HG02571 (cell line): ENCODE results near the gene BPIFB3.

ENCODE experiments used
- ATAC-seq: cut with Tn5 transposase; IDR thresholded peaks from one replicate; pipeline ENCODE4 v1.9.1; 2021; ENCODE audit warnings: mild to moderate bottlenecking, moderate library complexity; ENCODE audit not compliant: unreplicated experiment

Gene BPIFB3, protein sequence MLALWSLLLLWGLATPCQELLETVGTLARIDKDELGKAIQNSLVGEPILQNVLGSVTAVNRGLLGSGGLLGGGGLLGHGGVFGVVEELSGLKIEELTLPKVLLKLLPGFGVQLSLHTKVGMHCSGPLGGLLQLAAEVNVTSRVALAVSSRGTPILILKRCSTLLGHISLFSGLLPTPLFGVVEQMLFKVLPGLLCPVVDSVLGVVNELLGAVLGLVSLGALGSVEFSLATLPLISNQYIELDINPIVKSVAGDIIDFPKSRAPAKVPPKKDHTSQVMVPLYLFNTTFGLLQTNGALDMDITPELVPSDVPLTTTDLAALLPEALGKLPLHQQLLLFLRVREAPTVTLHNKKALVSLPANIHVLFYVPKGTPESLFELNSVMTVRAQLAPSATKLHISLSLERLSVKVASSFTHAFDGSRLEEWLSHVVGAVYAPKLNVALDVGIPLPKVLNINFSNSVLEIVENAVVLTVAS

DNA sequence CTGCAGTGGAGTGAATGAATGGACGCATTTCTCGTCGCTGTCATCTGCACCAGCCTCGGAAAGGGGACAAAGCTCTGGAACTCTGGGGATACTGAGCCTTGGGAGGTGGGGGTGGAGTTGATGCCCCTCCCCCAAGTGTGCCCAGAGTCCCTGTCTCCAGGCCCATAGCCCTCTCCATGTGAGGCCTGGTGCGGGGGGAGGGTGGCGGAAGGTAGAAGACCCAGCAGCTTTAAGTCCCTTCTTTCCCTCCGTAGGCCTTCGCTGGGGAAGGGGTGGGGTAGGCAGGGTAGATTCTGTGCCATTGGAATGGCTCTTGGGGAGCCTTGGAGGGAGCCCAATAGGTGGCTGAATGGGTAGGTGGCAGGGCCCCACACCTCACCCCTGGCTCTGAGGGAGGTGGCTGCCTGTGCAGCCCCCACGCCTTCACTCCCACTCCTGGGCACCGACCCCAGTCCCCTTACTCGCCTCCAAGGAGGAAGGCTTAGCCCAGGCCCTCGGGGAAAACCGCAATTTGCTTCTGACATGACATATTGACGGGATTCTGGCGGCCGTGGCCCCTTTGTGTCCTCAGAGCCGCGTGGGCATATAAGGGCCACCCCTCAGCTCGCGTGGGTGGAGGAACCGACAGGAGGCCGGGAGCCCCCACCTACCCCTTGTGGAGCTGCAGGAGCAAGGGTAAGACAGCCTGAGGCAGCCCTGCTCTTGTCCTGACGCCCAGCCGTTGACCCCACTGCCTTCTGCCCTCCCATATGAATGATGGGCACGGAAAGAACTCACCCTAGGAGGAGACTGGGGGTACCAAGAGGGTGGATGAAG lies at the start of gene BPIFB3:
BPIFB3 (plus strand) TSS at position 613 of the 816 bp plus-strand sequence. CDS start 1,533 bp downstream, outside the sequence.
- no peak for ATAC-seq

DNA sequence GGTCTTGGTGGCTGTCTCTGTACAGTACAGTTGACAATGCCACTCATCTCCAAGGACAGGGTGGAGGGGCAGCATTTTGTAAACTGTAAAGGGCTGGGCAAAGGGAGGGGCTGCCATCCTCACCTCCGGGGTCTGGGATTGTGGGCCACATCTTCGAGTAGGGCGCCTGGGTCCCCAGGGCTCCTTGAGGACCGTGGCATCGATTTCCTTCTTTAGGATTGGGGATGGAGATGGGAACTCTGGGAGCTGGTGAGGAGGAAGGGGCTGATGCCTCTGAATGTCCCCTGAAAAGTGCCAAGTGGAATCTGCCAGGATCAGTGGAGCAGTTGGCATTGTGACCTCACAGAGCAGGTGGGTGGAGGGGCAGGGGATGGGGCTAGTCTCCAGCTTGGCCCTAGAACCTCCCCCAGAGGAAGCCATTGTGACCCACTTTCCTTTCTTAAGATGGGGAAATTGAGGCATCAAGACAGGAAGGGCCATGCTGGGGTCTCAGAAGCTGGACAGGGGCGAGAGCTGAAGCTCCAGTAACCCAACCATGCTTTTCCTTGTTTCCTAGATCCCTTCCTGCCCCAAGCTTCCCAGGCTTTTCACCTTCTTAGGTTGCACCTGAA lies 49.5 kb upstream of the BPIFB3 start, which contains the start of gene SUN5:
SUN5 (minus strand) TSS at position 293 of the 611 bp plus-strand sequence; CDS start at position 200, 93 bp downstream.
- no peak for ATAC-seq

DNA sequence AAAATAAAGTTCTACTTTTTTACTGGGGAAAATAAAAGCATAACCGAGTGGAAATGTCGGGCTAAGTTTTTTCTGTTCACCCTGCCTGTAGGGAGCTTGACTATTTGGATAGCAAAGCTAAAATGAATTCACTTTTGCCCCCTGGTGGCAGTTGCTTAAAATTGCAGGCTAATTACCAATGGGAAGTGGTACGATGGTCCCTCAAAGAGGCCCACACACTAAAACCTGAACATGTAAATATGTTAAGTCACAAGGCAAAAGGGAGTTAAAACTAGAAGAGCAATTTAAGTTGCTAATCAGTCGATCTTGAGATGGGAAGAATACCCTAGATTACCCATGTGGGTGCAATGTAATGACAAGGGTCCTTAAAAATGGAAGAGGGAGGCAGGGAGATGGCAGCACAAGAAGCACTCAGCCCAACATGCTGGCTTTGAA lies 48.6 kb upstream of the BPIFB3 start:
- ATAC-seq = no peak

DNA sequence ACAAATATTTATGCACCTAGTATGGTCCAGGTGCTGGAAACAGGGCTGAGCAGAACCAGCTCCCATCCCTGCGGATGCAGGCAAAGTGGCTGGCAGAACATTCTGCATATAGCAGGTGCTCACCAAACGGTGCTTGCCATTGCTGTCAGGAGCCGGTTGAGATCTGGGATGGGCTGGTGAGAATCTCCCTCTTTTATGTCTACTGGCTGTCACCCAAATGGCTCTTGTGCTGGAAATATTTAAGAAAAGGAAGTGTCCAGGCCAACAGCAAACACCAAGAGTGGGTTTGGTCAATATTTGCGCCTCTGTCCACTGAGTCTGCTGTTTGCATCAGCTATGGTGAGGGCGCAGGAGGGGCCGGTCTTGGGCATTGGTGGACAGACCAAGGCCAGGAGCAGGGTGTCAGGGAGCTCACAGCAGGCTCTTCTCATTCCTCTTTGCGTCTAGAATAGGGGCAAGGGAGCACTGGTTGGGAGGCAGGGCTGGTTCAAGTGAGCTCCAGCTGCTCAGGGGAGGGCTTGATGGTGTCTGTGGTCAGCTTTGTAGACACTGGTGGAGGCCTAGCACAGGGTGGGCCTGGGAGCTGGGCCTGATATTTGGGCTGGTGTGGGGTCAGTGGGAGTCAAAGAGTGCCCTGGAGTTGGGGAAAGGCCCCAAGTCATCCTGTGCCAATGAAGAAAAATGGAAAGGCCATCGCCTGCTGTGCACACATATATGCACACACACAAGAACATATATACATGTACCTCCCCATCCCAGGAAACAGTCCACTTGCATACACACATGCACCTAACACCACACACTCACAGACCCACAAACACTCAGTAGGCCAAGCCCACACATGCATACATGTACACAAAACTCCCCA lies 47.6 kb upstream of the BPIFB3 start:
- no peak for ATAC-seq

DNA sequence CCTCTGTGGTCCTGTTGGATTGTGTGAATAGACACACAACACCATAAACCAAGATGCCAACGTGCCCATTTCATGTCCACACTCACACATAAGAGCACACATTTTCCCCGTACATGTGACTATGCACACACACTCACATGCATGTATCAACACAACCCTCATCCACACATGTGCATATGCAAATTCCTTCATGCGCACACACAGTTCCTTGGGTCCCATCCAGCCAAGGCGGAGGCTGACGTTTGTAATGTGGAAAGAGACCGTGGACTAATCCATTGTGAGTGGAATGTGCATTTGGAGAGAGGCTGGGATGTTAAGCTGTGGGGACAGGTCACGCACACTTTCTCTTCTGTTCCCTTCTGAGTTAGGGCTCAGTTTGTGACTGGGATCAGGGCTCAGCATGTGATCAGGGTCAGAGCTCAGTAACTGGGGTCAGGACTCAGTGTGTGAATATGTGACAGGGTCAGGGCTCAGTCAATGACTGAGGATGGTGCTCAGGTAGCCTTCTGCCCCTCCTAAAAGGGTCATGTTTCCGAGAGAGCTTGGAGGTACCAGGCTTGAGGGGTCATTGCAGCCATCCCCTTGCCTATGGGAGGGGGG lies 46.8 kb upstream of the BPIFB3 start:
- no peak for ATAC-seq

DNA sequence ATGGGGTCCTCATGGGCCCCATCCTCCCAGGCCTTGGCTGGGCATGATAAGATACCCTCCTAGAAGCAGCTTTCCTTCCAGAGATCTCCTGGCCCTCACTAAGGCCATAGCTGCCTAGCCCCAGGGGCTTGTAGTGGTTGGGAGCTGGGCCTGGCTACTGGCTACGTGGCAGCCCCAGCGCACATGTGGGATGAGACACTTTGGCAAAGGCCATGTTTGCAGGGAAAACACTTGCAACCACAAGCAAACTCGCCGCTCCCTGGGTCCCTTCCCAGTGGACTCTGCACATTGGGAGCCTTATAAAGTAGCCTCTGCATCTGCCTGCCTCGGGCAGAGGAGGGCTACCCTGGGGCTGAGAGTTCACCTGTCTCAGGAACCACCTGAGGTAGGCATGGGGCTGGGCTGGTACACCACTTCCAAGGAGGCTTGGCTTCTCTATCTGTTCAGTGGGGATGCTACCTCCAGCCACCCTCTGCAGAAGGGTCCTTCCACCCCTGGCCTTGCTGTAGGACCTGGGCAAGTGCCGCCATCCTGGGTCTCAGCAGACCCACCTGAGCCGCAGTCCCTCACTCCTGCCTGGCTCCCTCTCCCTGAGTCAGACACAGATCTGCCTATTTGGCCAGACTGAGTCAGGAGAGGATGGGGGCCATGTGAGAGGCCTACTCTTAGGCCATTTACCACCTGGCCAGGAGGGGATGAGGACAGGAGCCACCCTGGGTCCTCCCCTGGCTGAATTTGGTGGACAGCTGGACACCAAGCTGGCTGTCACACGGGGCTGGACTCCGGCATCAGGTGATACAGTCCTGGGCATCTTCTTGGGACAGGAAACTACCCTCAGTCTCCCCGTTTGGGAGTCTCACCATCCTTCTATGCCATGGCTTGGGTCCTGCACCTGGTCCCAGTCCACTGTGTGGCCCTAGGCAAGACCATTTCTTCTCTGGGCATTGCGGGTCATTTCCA lies 46.0 kb upstream of the BPIFB3 start, which contains the start of gene BPIFB2:
BPIFB2 (plus strand) TSS at position 329 of the 960 bp plus-strand sequence. CDS start 871 bp downstream, outside the sequence.
- ATAC-seq = no peak

DNA sequence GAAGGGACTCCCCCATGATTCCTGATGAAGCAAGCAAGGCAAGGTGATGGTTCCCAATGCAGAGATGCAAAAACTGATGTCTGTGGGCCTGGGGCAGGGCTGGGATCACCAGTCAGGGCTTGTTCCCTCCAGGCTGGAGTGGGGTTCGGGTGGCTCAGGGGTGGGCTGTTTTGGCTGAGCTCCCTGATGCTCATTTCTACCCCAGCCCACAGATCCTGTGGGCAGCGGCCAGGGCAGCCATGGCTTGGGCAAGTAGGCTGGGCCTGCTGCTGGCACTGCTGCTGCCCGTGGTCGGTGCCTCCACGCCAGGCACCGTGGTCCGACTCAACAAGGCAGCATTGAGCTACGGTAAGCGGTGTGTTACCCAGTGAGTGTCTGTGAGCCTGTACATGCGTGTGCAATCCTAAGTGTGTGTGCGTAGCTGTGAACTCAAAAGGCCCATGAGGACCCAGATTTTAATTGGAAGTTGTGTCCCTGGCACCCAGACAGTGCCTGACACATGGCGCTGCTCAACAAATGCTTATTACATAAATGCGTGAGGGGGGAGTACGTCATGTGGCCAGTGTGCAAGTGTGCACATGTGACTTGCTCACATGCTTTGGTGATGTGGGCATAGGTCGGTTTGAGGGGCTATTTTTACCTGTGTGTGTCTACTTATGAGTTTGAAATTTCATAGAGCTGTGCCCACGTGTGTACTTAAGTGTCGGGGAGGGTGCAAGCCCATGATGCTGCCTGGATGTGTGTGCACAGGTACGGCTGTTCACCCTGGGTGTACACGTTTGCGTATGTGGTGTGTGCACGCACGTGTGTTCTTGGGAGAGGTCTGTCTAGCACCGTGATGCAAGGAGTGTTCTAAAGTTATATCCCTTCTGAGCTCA lies 45.1 kb upstream of the BPIFB3 start:
- no peak for ATAC-seq

DNA sequence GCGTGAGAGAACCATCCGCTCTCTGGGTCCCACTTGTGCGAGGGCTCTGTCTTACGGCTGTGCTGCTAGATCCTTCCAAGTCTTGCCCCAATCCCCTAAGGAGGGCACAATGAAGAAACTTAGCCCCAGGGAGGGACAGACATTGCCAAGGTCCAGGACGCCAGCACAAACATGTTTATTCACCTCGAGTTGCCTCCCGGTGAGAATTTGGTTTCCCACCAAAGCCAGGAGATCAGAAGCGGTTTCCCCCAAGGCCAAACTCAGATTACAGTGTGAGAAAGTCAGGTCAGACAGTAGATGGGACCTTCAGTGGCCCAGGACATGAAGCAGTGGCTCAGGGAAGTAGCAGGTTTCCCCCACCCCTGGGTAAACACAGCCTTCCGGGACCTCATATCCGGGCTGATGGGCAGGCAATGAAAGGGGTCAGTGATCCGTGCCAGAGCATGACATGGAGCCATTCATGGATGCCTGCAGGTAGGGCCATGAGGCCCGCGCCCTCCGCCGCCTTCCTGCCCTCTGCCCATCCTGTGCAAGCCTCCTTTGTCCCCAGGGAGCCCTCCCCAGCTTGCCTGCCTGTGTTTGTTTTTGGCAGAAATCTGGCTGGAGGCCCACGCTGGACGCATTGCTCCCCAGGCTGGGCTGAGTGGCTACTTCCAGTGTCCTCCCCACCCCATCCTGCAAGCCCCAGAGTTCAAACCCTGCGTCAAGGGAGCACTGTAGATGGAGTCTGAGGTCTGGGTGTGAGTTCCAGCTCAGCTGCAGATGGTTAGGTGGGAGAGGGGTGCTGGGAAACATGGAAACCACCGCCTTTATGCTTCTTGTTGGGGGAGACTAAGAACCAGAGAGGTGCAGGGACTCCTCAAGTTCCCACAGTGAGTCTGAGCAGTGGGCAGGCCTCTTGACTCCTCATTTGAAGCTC lies 44.2 kb upstream of the BPIFB3 start:
- no peak for ATAC-seq

DNA sequence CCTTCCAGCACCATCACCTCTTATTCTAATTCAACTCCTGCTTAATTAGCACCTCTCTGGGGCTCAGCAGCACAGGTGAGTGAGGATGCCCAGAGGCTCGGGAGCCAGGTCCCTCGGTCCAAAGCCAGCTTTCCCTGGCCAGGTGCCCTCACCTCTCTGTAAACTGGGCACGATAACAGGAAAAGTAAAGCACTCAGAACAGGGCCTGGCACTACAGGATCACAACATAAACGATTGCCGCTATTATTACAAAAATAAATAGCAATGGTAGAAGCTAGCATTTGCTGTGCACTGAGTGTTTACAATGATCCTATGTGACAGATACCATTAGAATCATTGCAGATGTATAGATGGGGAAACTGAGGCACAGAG lies 43.6 kb upstream of the BPIFB3 start:
- ATAC-seq = no peak

DNA sequence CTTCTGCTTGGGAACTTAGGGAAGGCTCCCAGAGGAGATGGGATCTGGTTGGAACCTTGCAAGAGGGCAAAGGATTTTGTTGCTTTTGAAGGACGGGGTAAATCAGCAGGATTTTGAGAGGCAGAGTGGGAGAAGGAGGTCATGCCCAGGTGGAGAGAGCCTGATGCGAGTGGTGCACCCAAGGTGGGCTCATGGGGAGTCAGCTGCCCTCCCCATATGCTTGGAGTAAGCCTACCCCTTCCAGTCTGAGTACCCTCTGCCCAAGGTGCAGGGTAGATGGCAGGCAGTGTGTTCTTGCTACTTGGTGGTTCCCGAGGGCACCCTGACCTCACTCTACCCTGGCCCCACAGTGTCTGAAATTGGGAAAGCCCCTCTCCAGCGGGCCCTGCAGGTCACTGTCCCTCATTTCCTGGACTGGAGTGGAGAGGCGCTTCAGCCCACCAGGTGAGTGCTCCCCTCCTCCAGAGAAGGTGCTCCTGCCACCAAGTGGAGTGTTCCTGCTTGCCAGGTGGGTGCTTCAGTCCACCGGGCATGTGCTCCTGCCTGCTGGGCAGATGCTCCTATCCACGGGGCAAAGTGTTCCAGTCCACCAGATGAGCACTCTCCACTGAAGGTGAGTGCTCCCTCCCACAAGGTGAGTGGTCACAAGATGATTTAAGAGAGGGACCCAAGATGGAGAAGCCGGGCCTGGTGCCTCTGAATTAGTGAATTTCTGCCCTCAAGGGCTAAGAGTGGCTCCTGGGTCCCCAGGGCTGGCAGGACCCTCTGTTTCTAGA lies 42.8 kb upstream of the BPIFB3 start:
- no peak for ATAC-seq

DNA sequence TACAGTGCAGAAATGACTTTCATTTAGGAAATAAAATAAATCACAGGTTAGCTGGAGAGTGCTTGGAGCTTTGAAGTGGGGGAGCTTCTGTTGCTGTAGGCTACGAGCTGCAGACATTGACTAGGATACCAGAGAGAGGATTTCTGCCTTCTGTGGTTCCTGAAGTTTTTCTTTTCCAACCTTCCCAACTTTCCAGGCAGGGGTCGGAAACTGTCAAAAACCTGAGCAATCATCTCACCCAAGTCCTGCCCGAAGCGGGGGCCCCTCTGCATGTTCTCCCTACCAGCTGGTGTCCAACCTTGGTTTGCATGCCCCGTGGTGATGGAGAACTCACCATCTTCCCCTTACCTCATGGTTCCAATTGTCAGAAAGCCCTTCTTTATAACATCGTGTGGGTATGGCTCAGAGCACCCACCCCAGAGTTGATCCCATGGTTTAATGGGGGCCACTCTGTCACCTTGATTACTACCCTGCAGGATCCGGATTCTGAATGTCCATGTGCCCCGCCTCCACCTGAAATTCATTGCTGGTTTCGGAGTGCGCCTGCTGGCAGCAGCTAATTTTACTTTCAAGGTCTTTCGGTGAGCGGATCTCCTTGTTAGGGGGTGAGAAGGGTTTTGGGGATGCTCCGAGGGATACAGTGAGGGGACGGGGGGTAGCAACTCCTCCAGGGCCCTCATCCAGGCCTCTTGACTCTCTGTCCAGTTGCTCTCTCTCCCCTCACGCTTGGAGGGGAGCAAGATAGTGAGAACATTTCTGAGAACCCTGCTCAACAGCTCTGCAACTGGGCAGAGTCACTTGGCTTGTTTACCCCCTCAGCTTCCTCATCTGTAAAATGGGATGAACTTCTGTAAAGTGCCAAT lies 41.1 kb upstream of the BPIFB3 start:
- no peak for ATAC-seq

DNA sequence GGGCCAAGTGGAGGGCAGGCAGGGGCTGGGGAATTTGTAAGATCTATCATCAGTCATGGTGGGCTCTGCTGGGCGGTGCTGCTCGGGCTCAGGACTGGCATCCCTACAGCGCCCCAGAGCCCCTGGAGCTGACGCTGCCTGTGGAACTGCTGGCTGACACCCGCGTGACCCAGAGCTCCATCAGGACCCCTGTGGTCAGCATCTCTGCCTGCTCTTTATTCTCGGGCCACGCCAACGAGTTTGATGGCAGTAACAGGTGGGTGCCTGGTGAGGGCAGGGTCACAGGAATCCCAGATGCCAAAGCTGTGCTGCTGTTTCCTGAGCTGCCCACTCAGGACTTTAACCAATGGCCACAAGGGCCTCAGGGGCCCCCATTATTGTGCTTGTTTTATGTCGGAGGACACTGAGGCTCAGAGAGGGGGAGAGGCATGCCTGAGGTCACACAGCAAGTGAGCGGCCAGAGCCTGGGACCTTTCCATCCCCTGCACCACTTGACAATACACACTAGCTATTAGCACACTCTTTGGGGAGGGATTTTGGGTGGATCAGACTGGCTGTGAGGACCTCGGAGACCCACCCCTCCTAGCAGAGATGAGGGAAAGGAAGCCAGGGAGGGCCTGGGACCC lies 39.9 kb upstream of the BPIFB3 start:
- no peak for ATAC-seq

DNA sequence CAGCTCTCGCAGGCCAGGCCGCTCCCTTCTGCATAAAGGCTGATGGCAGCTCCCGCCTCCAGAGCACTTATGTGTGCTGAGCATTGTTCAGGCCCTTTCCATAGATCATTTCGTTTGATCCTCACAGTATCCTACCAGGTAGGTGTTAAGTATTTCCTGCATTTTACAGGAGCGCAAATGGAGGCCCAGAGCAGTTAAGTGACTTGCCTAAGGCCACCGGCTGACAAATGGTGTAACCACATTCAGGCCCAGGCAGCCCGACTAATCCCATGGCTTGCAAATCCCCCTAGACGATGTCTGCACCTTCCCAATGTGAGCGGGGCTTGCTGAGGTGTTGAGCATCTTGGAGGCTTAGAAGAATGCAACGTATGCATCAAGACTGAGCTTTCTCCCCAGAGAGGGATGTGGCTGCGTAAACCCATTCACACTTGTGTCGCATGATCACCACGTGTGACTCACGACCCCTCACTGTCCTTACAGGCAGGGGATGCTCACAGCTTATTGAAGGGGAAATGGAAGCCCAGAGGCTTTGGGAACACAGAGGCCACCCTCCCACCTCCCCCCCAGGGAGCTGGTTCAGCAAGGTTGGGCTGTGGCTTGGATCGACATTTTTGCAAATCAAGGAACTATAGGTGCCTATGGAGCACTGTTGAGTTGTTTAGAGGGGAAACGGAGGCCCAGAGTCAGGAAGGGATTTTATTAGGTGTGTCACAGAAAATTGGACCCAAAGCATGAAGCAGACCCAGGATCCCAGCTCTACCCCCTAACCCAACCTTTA lies 39.2 kb upstream of the BPIFB3 start:
- ATAC-seq = no peak

DNA sequence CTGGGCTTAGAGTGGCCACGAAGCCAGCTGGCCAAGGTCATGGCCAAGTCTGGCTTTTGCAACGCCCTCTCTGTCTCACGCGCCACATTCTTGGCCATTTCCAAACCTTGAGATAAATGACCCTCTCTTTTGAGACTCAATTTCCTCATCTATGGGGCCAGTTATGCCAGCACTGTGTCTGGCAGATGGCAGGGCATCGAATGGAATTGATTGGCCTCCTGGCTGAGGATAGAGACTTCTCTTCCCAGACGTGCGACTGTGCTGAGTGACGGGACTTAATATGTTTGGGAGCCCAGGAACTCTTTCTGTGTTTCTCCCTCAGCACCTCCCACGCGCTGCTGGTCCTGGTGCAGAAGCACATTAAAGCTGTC lies 38.6 kb upstream of the BPIFB3 start:
- no peak for ATAC-seq
